Endothelial cell (in vitro differentiated cells): Measurements from ENCODE around the gene AKR1B15. TPM values are rescaled to one million over a fixed set of nuclear protein-coding genes. Genes with fewer than 3 reads are reported as not detected.
"Not testable (repeated sequence)": the region's sequence is repeated elsewhere in the genome, so short reads cannot be mapped to it uniquely, and the experiment has no call there.

Source experiments
- DNase-seq: peaks from one replicate; pipeline ENCODE4 v3.0.0; 2021; ENCODE audit warnings: low spot score
- H3K27ac Mint-ChIP-seq: one replicate; pipeline ENCODE4 v1.8.0; 2021; ENCODE audit warnings: mixed read lengths, inconsistent platforms; ENCODE audit not compliant: unreplicated experiment
- H3K27me3 Mint-ChIP-seq: one replicate; pipeline ENCODE4 v1.8.0; 2021; ENCODE audit warnings: mild to moderate bottlenecking, moderate library complexity, mixed read lengths, inconsistent platforms; ENCODE audit not compliant: unreplicated experiment
- H3K36me3 Mint-ChIP-seq: one replicate; pipeline ENCODE4 v1.8.0; 2021; ENCODE audit warnings: mild to moderate bottlenecking, low read depth, mixed read lengths, inconsistent platforms; ENCODE audit not compliant: unreplicated experiment
- H3K4me1 Mint-ChIP-seq: one replicate; pipeline ENCODE4 v1.8.0; 2021; ENCODE audit warnings: mild to moderate bottlenecking, mixed read lengths, inconsistent platforms; ENCODE audit not compliant: unreplicated experiment
- H3K4me3 Mint-ChIP-seq: one replicate; pipeline ENCODE4 v1.8.0; 2021; ENCODE audit warnings: mild to moderate bottlenecking, mixed read lengths, inconsistent platforms; ENCODE audit not compliant: unreplicated experiment
- H3K9me3 Mint-ChIP-seq: one replicate; pipeline ENCODE4 v1.8.0; 2021; ENCODE audit warnings: mixed read lengths, inconsistent platforms; ENCODE audit not compliant: unreplicated experiment
- CTCF ChIP-seq: fragments of 200-600 bp; sonication (generic); IDR thresholded peaks from one replicate; pipeline ENCODE4 v1.5.0; 2021; ENCODE audit warnings: antibody characterized with exemption; ENCODE audit not compliant: unreplicated experiment
- total RNA-seq: library from RNA; stranded (reverse); fragmentation: NEBNext Ultra II Directional; extraction: Animal tissue kit (Norgen Biotek cat#: 25700); gene quantifications from one replicate; pipeline ENCODE4 v1.2.1, GENCODE V29; 2021; ENCODE audit not compliant: unreplicated experiment

AKR1B15 gene
- total RNA-seq, 1 donor from 2014 or later: not detected

- Mint-ChIP-seq H3K4me1 (no peaks in the 10 kb centered on the region), H3K36me3 (no peaks in the 10 kb centered on the region), H3K27me3 (peaks cover 2% of the 10 kb centered on the region), H3K27ac (no peak overlapping the region), H3K4me3 (no peak overlapping the region), H3K9me3 (no peaks in the 10 kb centered on the region)
- no peak for DNase-seq
- no peak for TF ChIP-seq CTCF
These were observed 13.5 kb upstream of the AKR1B15 start for GRCh38 chr7:134535272-134535918.

GRCh38 chr7:134535919-134536299 lies 13.0 kb upstream of the AKR1B15 start:
- H3K4me3 Mint-ChIP-seq: no peak overlapping the region
- no peaks in the 10 kb centered on the region for H3K9me3 Mint-ChIP-seq
- H3K27me3 Mint-ChIP-seq: peaks cover 2% of the 10 kb centered on the region
- no peak overlapping the region for H3K27ac Mint-ChIP-seq
- no peak for DNase-seq
- no peak for TF ChIP-seq CTCF
- no peaks in the 10 kb centered on the region for H3K4me1 Mint-ChIP-seq
- H3K36me3 Mint-ChIP-seq: no peaks in the 10 kb centered on the region

GRCh38 chr7:134536558-134536957 lies 12.4 kb upstream of the AKR1B15 start:
- H3K27me3 Mint-ChIP-seq, H3K27ac Mint-ChIP-seq, H3K36me3 Mint-ChIP-seq, DNase-seq, H3K4me3 Mint-ChIP-seq, H3K9me3 Mint-ChIP-seq, H3K4me1 Mint-ChIP-seq: not testable (repeated sequence)

- not testable (repeated sequence) for H3K36me3 Mint-ChIP-seq, H3K27me3 Mint-ChIP-seq, DNase-seq, H3K4me3 Mint-ChIP-seq, H3K27ac Mint-ChIP-seq, H3K9me3 Mint-ChIP-seq, H3K4me1 Mint-ChIP-seq
These were observed 11.6 kb upstream of the AKR1B15 start for GRCh38 chr7:134537273-134537781.

- Mint-ChIP-seq H3K9me3 (no peaks in the 10 kb centered on the region), H3K36me3 (no peaks in the 10 kb centered on the region), H3K27me3 (peaks cover 2% of the 10 kb centered on the region), H3K4me1 (peaks cover 6% of the 10 kb centered on the region), H3K4me3 (no peak overlapping the region), H3K27ac (no peak overlapping the region)
- DNase-seq: no peak
- no peak for TF ChIP-seq CTCF
These were observed 9.4 kb upstream of the AKR1B15 start for GRCh38 chr7:134539380-134540004.

GRCh38 chr7:134541501-134542194 lies 7.3 kb upstream of the AKR1B15 start:
- H3K36me3 Mint-ChIP-seq, H3K4me3 Mint-ChIP-seq, H3K9me3 Mint-ChIP-seq, DNase-seq, H3K4me1 Mint-ChIP-seq, H3K27ac Mint-ChIP-seq, H3K27me3 Mint-ChIP-seq: not testable (repeated sequence)
